ENCODE results near the gene RAB25. TPM values are rescaled to one million over a fixed set of nuclear protein-coding genes. Genes with fewer than 3 reads are reported as not detected.

RAB25 gene
- total and polyA plus RNA-seq, 2 of the 13 experiments (the other 11 are each of a cell fraction or from before 2014, with no cell fraction given) = 0.20 to 0.22 TPM

- no peak; the same call in 1 of the 2 replicates for TF ChIP-seq ZNF574 (CRISPR knock-in tag; IDR thresholded peaks at IDR 0.05)
- no peak; the same call in none of the 2 replicates for TF ChIP-seq RXRA (CRISPR knock-in tag; IDR thresholded peaks at IDR 0.05)
- no peak for TF ChIP-seq ZNF83 (CRISPR knock-in tag; IDR thresholded peaks at IDR 0.05; ENCODE audit: borderline replicate concordance)
- TF ChIP-seq PHF21A (CRISPR knock-in tag; IDR thresholded peaks at IDR 0.05) = peak; percentile 55; the same call in 1 of the 2 replicates
- no peak for TF ChIP-seq ZNF33A (CRISPR knock-in tag; IDR thresholded peaks at IDR 0.05; ENCODE audit: borderline replicate concordance)
- no peak for TF ChIP-seq E2F2 (CRISPR knock-in tag; IDR thresholded peaks at IDR 0.05; ENCODE audit: borderline replicate concordance)
- no peak for TF ChIP-seq ARNTL (CRISPR knock-in tag; IDR thresholded peaks at IDR 0.05)
- TF ChIP-seq ZNF3 (CRISPR knock-in tag; IDR thresholded peaks at IDR 0.05) = no peak; the same call in 1 of the 2 replicates
- no peak for TF ChIP-seq SMC3 (IDR thresholded peaks at IDR 0.05; ENCODE audit: low read length)
- TF ChIP-seq EEA1 (CRISPR knock-in tag; IDR thresholded peaks at IDR 0.05; ENCODE audit: borderline replicate concordance) = no peak
- TF ChIP-seq, protein P1, sequence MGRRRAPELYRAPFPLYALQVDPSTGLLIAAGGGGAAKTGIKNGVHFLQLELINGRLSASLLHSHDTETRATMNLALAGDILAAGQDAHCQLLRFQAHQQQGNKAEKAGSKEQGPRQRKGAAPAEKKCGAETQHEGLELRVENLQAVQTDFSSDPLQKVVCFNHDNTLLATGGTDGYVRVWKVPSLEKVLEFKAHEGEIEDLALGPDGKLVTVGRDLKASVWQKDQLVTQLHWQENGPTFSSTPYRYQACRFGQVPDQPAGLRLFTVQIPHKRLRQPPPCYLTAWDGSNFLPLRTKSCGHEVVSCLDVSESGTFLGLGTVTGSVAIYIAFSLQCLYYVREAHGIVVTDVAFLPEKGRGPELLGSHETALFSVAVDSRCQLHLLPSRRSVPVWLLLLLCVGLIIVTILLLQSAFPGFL (CRISPR knock-in tag; IDR thresholded peaks at IDR 0.05) = no peak
- no peak for TF ChIP-seq HDAC6 (IDR thresholded peaks at IDR 0.05; ENCODE audit: low read depth, low read length)
- TF ChIP-seq ZNF724P (CRISPR knock-in tag; IDR thresholded peaks at IDR 0.05; ENCODE audit: borderline replicate concordance) = no peak
- no peak for TF ChIP-seq HNF4G (IDR thresholded peaks at IDR 0.05; ENCODE audit: borderline replicate concordance, low read depth, low read length)
- no peak for TF ChIP-seq HNF4G (CRISPR knock-in tag; IDR thresholded peaks at IDR 0.05; ENCODE audit: borderline replicate concordance, low read depth)
- TF ChIP-seq, protein P2, sequence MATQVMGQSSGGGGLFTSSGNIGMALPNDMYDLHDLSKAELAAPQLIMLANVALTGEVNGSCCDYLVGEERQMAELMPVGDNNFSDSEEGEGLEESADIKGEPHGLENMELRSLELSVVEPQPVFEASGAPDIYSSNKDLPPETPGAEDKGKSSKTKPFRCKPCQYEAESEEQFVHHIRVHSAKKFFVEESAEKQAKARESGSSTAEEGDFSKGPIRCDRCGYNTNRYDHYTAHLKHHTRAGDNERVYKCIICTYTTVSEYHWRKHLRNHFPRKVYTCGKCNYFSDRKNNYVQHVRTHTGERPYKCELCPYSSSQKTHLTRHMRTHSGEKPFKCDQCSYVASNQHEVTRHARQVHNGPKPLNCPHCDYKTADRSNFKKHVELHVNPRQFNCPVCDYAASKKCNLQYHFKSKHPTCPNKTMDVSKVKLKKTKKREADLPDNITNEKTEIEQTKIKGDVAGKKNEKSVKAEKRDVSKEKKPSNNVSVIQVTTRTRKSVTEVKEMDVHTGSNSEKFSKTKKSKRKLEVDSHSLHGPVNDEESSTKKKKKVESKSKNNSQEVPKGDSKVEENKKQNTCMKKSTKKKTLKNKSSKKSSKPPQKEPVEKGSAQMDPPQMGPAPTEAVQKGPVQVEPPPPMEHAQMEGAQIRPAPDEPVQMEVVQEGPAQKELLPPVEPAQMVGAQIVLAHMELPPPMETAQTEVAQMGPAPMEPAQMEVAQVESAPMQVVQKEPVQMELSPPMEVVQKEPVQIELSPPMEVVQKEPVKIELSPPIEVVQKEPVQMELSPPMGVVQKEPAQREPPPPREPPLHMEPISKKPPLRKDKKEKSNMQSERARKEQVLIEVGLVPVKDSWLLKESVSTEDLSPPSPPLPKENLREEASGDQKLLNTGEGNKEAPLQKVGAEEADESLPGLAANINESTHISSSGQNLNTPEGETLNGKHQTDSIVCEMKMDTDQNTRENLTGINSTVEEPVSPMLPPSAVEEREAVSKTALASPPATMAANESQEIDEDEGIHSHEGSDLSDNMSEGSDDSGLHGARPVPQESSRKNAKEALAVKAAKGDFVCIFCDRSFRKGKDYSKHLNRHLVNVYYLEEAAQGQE (IDR thresholded peaks at IDR 0.05; ENCODE audit: borderline replicate concordance in 1 of 2, low read depth in 1 of 2, low read length in 2 of 2) = peak in 1 of 2 experiments; percentile 27; a peak in 1 of 4 replicates
- TF ChIP-seq TGIF2 (CRISPR knock-in tag; IDR thresholded peaks at IDR 0.05) = no peak
- TF ChIP-seq ELF3 (CRISPR knock-in tag; IDR thresholded peaks at IDR 0.05) = no peak
- TF ChIP-seq ARNT2 (CRISPR knock-in tag; IDR thresholded peaks at IDR 0.05; ENCODE audit: low read depth) = peak; percentile 16; the same call in 1 of the 2 replicates
- TF ChIP-seq ZSCAN12 (CRISPR knock-in tag; IDR thresholded peaks at IDR 0.05) = no peak
- TF ChIP-seq ZNF629 (CRISPR knock-in tag; conservative IDR thresholded peaks at IDR 0.05) = no peak
These were observed 53.4 kb downstream of the RAB25 start, which contains the start of gene LMNA (continued) for GRCh38 chr1:156114101-156114918.
